HepG2 (cell line): ENCODE measurements around the gene PEA15. TPM values are rescaled to one million over a fixed set of nuclear protein-coding genes. Genes with fewer than 3 reads are reported as not detected.

Source experiments
- ATAC-seq: fragments of 200-7000 bp; cut with Tn5 transposase; 3 replicates; pipeline ENCODE4 v1.9.1; 2020; ENCODE audit warnings: mild to moderate bottlenecking, moderate library complexity
- BruUV-seq: library from RNA; stranded (reverse); fragments of 400-500 nt; replicated peaks from 2 replicates; lab custom pipeline; 2021; lab: Mats Ljungman, UMichigan
- CTCF ChIA-PET: fragments of 300-600 bp; formaldehyde crosslinking; extraction: SDS; loops from one replicate; lab custom pipeline; 2021; ENCODE audit warnings: low total read pairs, inconsistent platforms, low intra/inter-chr PET ratio; lab: Yijun Ruan, JAX
- POLR2A ChIA-PET: fragments of 350-600 bp; sonication (Branson Sonifier 250); formaldehyde crosslinking; loops from one replicate; lab custom pipeline; 2020; ENCODE audit warnings: antibody characterized with exemption, inconsistent platforms; lab: Yijun Ruan, JAX
- DNase-seq: peaks from one replicate; pipeline ENCODE4 v3.0.0-alpha.2; 2015; ENCODE audit warnings: low spot score
- FAIRE-seq: peaks from 3 replicates; lab custom pipeline; 2011; peaks lifted over from hg19 to GRCh38; lab: Jason Lieb, UNC
- H2AFZ ChIP-seq: one replicate; pipeline ENCODE4 v1.6.1; 2011; ENCODE audit warnings: low read length, inconsistent platforms
- H3K27ac ChIP-seq: fragments of 300-600 bp; 3 replicates; pipeline ENCODE4 v1.8.0; 2011; ENCODE audit warnings: mixed run types, mild to moderate bottlenecking, mixed read lengths, low read length, inconsistent platforms; ENCODE audit not compliant: insufficient read depth; ENCODE audit errors: extremely low read length
- H3K27me3 ChIP-seq, 2 experiments: fragments of 200-600 bp in 1 of 2; 2 replicates in 1 of 2; 3 replicates in 1 of 2; pipeline versions ENCODE4 v1.6.0 to v1.8.0; 2011; ENCODE audit warnings: low read length in 2 of 2, mild to moderate bottlenecking in 2 of 2, moderate library complexity in 2 of 2, inconsistent platforms in 1 of 2; ENCODE audit not compliant: insufficient read depth in 2 of 2, control insufficient read depth in 1 of 2
- H3K36me3 ChIP-seq, 2 experiments: fragments of 200-600 bp in 1 of 2; replicated peaks in 1 of 2; 2 replicates in 1 of 2; 3 replicates in 1 of 2; pipeline versions ENCODE4 v1.5.1 to v1.8.0; 2011; ENCODE audit warnings: low read length in 2 of 2, inconsistent platforms in 1 of 2; ENCODE audit not compliant: insufficient read depth in 2 of 2, control insufficient read depth in 1 of 2
- H3K4me1 ChIP-seq: 2 replicates; pipeline ENCODE4 v1.5.1; 2012; ENCODE audit warnings: low read length, inconsistent platforms; ENCODE audit not compliant: insufficient read depth
- H3K4me2 ChIP-seq: 2 replicates; pipeline ENCODE4 v1.6.0; 2011; ENCODE audit warnings: low read depth, low read length, inconsistent platforms
- H3K4me3 ChIP-seq, 3 experiments: fragments of 200-600 bp in 1 of 3; sonication (generic), shearing (Covaris generic) in 1 of 3; replicated peaks in 1 of 3; 2 replicates each; pipeline ENCODE4 v1.5.1; 2011 to 2016; ENCODE audit warnings: low read length in 3 of 3, inconsistent platforms in 2 of 3, low read depth in 2 of 3, mild to moderate bottlenecking in 2 of 3, control low read depth in 1 of 3, mixed read lengths in 1 of 3; ENCODE audit not compliant: insufficient read depth in 1 of 3
- H3K79me2 ChIP-seq: one replicate; pipeline ENCODE4 v1.6.1; 2011; ENCODE audit warnings: low read length, inconsistent platforms; ENCODE audit not compliant: insufficient read depth
- H3K9ac ChIP-seq: 2 replicates; pipeline ENCODE4 v1.6.0; 2011; ENCODE audit warnings: mild to moderate bottlenecking, low read depth, low read length, inconsistent platforms; ENCODE audit not compliant: insufficient read depth
- H3K9me3 ChIP-seq: 2 replicates; pipeline ENCODE4 v1.5.1; 2012; ENCODE audit warnings: mild to moderate bottlenecking, low read length
- H4K20me1 ChIP-seq: 2 replicates; pipeline ENCODE4 v1.6.0; 2011; ENCODE audit warnings: inconsistent platforms, mild to moderate bottlenecking, low read length, moderate library complexity; ENCODE audit not compliant: insufficient read depth
- PRPF4 ChIP-seq: fragments of 200-400 bp; formaldehyde crosslinking; IDR thresholded peaks from 2 replicates; pipeline ENCODE4 v1.6.1; 2016; ENCODE audit warnings: low read length, low read depth; ENCODE audit not compliant: poor library complexity, severe bottlenecking
- TP53 ChIP-seq: sonication (generic); formaldehyde crosslinking; conservative IDR thresholded peaks from 2 replicates; pipeline ENCODE4 v1.4.0; 2020; ENCODE audit warnings: missing genetic modification reagents
- ZNF891 ChIP-seq: sonication (generic); formaldehyde crosslinking; IDR thresholded peaks from 2 replicates; pipeline ENCODE4 v1.5.0; 2020; ENCODE audit warnings: mild to moderate bottlenecking, missing genetic modification reagents
- in situ Hi-C: cut with HindIII; loops from 2 replicates; pipeline ENCODE4 v1.10.0; 2017; ENCODE audit warnings: low pct_unique_long_range_greater_than_20kb; ENCODE audit not compliant: extremely low pct_ligation_motif_present
- intact Hi-C: fragments of 100-400 bp; cut with micrococcal nuclease; formaldehyde crosslinking; loops from one replicate; pipeline ENCODE4 v1.10.0; 2022; ENCODE audit not compliant: unreplicated experiment
- polyA plus RNA-seq, 8 experiments: library from polyadenylated mRNA; depleted of rRNA in 3 of 8; stranded (reverse) in 7 of 8; unstranded in 1 of 8; fragments of >200 nt; fragmentation: Illumina TruSeq in 4 of 8; extraction: Trizol in 4 of 8; gene quantifications; 2 replicates each; pipeline versions ENCODE4 v1.2.1 to v1.2.3, GENCODE V29; 2011 to 2016; ENCODE audit warnings: low read depth in 4 of 8, missing spikeins in 1 of 8, mixed read lengths in 1 of 8; ENCODE audit not compliant: insufficient read depth in 1 of 8
- total RNA-seq, 5 experiments: library from RNA; depleted of rRNA; stranded (reverse); fragments of >200 nt; fragmentation: Illumina TruSeq; extraction: Trizol; gene quantifications; 2 replicates each; pipeline ENCODE4 v1.2.3, GENCODE V29; 2016; ENCODE audit warnings: low read depth in 1 of 5
- TF ChIP-seq, protein P1 (sequence below): sonication (generic); formaldehyde crosslinking; IDR thresholded peaks from one replicate; pipeline ENCODE4 v1.5.1; 2020; ENCODE audit warnings: mild to moderate bottlenecking, missing genetic modification reagents; ENCODE audit errors: not compliant biosample characterization
- TF ChIP-seq, protein P2 (sequence below): sonication (generic); formaldehyde crosslinking; IDR thresholded peaks from 2 replicates; pipeline ENCODE4 v1.4.0; 2020; ENCODE audit warnings: missing genetic modification reagents
- TF ChIP-seq, protein P3 (sequence below): sonication (generic); formaldehyde crosslinking; IDR thresholded peaks from 2 replicates; pipeline ENCODE4 v1.4.0; 2020; ENCODE audit warnings: missing genetic modification reagents, borderline replicate concordance
- TF ChIP-seq, protein P4 (sequence below): sonication (generic); formaldehyde crosslinking; IDR thresholded peaks from 2 replicates; pipeline ENCODE4 v1.4.0; 2020; ENCODE audit warnings: missing genetic modification reagents

PEA15 gene
- total and polyA plus RNA-seq, 2 of the 13 experiments (the other 11 are each of a cell fraction or from before 2014, with no cell fraction given): 12.1 to 35.2 TPM

DNA sequence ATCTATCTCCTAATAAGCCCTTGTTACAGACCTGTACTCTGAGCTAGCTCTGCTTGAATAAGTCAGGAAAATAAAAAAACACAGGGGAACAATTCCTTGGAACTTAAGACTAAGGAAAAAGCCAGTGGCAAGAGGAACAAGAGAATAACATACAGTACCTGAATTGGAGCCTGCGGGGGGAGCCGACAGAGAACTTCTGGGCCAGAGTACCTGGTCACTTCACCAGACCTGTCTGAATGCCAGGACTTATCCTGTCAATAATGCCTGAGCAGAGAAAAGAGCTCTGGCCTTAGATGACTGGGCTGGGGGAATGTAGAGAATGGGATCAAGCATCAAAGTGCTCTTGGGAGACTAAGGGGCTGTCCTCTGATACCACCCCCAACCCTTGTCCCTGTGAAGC, 15.1 kb downstream of the PEA15 start (continued):
- TF ChIP-seq, protein P1, sequence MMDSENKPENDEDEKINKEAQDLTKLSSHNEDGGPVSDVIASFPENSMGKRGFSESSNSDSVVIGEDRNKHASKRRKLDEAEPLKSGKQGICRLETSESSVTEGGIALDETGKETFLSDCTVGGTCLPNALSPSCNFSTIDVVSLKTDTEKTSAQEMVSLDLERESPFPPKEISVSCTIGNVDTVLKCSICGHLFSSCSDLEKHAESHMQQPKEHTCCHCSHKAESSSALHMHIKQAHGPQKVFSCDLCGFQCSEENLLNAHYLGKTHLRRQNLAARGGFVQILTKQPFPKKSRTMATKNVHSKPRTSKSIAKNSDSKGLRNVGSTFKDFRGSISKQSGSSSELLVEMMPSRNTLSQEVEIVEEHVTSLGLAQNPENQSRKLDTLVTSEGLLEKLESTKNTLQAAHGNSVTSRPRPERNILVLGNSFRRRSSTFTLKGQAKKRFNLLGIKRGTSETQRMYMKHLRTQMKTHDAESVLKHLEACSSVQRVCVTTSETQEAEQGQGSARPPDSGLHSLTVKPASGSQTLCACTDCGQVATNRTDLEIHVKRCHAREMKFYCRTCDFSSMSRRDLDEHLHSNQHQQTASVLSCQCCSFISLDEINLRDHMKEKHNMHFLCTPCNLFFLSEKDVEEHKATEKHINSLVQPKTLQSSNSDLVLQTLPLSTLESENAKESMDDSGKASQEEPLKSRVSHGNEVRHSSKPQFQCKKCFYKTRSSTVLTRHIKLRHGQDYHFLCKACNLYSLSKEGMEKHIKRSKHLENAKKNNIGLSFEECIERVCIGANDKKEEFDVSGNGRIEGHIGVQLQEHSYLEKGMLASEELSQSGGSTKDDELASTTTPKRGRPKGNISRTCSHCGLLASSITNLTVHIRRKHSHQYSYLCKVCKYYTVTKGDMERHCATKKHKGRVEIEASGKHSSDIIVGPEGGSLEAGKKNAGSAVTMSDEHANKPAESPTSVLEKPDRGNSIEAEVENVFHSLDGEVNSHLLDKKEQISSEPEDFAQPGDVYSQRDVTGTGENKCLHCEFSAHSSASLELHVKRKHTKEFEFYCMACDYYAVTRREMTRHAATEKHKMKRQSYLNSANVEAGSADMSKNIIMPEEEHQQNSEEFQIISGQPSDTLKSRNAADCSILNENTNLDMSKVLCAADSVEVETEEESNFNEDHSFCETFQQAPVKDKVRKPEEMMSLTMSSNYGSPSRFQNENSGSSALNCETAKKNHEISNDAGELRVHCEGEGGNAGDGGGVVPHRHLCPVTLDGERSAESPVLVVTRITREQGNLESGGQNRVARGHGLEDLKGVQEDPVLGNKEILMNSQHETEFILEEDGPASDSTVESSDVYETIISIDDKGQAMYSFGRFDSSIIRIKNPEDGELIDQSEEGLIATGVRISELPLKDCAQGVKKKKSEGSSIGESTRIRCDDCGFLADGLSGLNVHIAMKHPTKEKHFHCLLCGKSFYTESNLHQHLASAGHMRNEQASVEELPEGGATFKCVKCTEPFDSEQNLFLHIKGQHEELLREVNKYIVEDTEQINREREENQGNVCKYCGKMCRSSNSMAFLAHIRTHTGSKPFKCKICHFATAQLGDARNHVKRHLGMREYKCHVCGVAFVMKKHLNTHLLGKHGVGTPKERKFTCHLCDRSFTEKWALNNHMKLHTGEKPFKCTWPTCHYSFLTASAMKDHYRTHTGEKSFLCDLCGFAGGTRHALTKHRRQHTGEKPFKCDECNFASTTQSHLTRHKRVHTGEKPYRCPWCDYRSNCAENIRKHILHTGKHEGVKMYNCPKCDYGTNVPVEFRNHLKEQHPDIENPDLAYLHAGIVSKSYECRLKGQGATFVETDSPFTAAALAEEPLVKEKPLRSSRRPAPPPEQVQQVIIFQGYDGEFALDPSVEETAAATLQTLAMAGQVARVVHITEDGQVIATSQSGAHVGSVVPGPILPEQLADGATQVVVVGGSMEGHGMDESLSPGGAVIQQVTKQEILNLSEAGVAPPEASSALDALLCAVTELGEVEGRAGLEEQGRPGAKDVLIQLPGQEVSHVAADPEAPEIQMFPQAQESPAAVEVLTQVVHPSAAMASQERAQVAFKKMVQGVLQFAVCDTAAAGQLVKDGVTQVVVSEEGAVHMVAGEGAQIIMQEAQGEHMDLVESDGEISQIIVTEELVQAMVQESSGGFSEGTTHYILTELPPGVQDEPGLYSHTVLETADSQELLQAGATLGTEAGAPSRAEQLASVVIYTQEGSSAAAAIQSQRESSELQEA: no peak
- TF ChIP-seq ZNF891 (CRISPR knock-in tag) (no peak), PRPF4 (no peak)

DNA sequence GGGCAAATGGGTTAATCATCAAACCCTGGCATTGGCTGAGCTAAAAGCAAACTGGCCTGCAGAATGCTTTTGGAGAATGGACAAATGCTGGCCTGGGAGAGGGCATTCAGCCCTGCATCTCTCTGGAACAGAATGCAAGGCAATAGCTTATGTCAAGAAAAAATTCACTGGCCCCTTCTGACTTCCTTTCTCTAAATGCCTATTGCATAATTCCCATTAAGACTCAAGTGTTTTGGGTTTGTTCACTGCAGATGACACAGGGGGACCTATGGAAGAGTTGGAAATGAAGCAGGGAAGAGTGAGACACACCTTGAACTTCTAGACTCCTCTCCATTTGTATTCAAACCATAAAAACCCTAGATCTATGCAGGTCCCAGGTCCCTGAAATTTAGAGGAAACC, 15.9 kb downstream of the PEA15 start:
- POLR2A ChIA-PET: no interaction called here
- TF ChIP-seq, protein P2, sequence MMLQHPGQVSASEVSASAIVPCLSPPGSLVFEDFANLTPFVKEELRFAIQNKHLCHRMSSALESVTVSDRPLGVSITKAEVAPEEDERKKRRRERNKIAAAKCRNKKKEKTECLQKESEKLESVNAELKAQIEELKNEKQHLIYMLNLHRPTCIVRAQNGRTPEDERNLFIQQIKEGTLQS (CRISPR knock-in tag): no peak
- TF ChIP-seq, protein P3, sequence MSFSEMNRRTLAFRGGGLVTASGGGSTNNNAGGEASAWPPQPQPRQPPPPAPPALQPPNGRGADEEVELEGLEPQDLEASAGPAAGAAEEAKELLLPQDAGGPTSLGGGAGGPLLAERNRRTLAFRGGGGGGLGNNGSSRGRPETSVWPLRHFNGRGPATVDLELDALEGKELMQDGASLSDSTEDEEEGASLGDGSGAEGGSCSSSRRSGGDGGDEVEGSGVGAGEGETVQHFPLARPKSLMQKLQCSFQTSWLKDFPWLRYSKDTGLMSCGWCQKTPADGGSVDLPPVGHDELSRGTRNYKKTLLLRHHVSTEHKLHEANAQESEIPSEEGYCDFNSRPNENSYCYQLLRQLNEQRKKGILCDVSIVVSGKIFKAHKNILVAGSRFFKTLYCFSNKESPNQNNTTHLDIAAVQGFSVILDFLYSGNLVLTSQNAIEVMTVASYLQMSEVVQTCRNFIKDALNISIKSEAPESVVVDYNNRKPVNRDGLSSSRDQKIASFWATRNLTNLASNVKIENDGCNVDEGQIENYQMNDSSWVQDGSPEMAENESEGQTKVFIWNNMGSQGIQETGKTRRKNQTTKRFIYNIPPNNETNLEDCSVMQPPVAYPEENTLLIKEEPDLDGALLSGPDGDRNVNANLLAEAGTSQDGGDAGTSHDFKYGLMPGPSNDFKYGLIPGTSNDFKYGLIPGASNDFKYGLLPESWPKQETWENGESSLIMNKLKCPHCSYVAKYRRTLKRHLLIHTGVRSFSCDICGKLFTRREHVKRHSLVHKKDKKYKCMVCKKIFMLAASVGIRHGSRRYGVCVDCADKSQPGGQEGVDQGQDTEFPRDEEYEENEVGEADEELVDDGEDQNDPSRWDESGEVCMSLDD (CRISPR knock-in tag): no peak
- TF ChIP-seq, protein P4, sequence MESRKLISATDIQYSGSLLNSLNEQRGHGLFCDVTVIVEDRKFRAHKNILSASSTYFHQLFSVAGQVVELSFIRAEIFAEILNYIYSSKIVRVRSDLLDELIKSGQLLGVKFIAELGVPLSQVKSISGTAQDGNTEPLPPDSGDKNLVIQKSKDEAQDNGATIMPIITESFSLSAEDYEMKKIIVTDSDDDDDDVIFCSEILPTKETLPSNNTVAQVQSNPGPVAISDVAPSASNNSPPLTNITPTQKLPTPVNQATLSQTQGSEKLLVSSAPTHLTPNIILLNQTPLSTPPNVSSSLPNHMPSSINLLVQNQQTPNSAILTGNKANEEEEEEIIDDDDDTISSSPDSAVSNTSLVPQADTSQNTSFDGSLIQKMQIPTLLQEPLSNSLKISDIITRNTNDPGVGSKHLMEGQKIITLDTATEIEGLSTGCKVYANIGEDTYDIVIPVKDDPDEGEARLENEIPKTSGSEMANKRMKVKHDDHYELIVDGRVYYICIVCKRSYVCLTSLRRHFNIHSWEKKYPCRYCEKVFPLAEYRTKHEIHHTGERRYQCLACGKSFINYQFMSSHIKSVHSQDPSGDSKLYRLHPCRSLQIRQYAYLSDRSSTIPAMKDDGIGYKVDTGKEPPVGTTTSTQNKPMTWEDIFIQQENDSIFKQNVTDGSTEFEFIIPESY (CRISPR knock-in tag): no peak
- TF ChIP-seq TP53 (CRISPR knock-in tag): no peak

More for the DNA sequence above, 15.9 kb downstream of the PEA15 start:
- BruUV-seq: TSS peak; percentile 14
- FAIRE-seq (no peak), ATAC-seq (no peak), DNase-seq (no peak)
- Histone ChIP-seq H3K4me1 (peaks cover 16% of the 10 kb centered on the region), H2AFZ (no peak overlapping the region), H3K27me3 (no peaks in the 10 kb centered on the region), H3K4me3 (no peak overlapping the region), H4K20me1 (no peaks in the 10 kb centered on the region; the same call in 1 of the 2 replicates), H3K9me3 (no peaks in the 10 kb centered on the region), H3K27ac (no peak overlapping the region), H3K9ac (no peak overlapping the region), H3K4me2 (no peak overlapping the region), H3K79me2 (no peaks in the 10 kb centered on the region), H3K36me3 (peaks cover 55 to 80% of the 10 kb centered on the region in 2 experiments)
- in situ Hi-C loops: no loop called here
- CTCF ChIA-PET: no interaction called here
- intact Hi-C loops: loop anchor here (1.0 kb wide), 1 partner anchor 120 kb away; no protein-coding TSS in a partner anchor
